Activated T-cell treated with anti-CD3 and anti-CD28 coated beads for 48 hours (primary cell): Measurements from ENCODE around the gene DDX39B.
"Not testable (repeated sequence)": the region's sequence is repeated elsewhere in the genome, so short reads cannot be mapped to it uniquely, and the experiment has no call there.

Experiments used
- DNase-seq: peaks from one replicate; pipeline ENCODE4 v3.0.0-alpha.2; 2020; ENCODE audit warnings: low read depth

DDX39B gene

DNA sequence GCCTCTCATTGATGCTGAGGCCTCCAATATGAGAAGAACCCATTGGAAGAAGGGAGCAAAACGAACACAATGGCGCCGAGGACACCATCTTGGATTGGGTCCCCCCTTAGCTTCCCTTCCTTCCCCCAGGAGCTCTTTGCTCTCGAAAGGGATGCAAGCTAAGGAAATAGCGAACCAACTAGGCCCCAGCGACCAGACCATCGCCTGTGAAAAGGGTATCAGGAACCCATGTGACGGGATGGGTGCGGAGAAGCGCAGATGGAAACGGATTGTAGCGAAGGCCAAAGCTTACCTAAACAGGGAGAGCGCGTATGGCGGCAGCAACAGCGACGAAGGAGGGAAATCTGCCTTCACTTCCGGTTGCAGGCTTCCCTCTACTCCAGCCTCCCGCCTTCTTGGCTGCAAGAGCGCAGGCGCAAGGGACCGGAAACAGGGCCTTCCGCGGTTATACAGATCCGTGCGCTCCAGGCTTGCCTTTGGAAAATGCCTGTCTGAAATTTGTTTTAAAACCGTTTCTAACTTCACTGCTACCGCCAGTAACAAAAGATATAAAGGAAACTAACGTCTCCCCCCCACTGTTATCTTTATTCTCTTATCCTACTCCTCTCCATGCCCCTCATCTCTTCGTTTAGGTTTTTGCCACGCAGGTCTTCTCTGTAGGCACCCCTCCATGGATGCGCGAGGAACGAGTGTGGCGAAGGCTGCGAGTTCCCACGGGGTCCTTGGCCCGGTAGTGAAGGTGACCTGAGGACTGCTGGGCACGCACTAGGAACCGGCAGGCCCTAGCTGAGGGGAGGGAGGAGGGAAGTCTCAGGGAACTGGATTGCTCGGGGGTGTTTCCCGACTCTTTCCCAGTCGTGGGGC is at the start of gene DDX39B:
Gene DDX39B (minus strand): TSS at position 346 of the 864 bp plus-strand sequence. CDS start 1,471 bp downstream, outside the sequence.
- peak; percentile 89 for DNase-seq

GRCh38 chr6:31590691-31591090 is 48.9 kb upstream of the DDX39B start:
- not testable (repeated sequence) for DNase-seq

GRCh38 chr6:31588871-31589650 is 47.3 kb upstream of the DDX39B start:
- no peak for DNase-seq

DNA sequence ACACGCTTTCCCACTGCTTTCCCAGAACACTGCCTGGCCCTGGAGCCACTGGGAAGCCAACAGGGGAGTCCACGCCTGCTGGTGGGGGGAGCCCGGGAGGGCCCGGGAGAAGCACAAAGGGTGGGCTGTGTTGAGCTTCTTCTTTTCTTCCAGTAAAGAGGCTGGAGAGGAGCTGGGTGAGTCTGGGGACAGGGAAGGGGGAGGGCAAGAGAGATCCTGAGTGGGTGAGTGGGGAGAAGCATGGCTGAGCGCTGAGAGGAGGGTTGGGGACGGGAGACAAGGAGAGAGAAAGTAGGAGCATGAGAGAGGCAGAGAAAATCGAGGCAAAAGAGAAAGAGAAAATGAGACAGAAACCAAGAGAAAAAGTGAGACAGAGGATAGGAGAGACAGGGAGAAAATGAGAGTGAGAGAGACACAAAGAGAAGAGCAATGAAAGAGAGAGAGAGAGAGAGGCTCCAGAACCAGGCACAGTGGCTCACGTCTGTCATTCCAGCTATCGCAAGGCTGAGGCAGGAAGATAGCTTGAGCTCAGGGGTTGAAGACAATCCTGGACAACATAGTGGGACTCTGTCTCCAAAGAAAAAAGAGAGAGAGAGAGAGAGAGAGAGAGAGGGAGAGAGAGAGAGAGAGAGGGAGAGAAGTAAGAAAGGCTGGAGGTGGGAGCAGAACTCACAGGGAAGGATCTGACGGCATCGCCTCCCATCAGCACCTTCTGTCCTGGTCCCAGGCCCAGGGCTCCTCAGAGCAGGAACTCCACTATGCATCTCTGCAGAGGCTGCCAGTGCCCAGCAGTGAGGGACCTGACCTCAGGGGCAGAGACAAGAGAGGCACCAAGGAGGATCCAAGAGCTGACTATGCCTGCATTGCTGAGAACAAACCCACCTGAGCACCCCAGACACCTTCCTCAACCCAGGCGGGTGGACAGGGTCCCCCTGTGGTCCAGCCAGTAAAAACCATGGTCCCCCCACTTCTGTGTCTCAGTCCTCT is 46.3 kb upstream of the DDX39B start:
- DNase-seq: no peak

DNA sequence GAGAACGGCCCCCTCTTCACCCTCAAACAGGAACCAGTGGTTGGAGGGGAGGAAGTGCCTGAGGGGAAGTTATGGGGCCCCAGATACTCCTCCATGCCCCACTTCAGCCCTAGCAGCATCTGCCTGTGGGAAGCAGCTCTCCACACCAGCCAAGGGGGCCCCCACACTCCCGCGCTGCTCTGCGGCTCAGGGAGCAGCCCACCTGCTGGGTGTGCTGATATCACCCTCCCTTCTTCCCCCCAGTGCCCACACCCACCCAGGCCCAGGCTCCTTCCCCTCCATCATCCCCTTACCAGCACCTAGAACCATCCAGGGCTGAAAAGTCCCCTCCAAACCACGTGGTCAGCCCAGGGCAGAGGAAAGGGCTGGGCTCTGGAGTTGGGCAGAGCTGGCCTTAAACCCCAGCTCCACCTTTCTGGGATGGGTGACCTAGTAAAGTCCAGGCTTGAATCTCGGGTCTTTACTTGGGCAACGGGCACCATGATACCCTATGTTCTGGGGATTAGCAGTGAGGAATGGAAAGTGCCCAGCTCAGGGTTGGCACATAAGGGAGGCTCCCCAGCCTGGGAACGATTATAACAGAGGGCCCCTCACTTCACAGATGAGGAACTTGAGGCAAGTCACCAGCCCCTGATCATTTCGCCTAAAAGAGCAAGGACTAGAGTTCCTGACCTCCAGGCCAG is 44.9 kb upstream of the DDX39B start:
- no peak for DNase-seq

DNA sequence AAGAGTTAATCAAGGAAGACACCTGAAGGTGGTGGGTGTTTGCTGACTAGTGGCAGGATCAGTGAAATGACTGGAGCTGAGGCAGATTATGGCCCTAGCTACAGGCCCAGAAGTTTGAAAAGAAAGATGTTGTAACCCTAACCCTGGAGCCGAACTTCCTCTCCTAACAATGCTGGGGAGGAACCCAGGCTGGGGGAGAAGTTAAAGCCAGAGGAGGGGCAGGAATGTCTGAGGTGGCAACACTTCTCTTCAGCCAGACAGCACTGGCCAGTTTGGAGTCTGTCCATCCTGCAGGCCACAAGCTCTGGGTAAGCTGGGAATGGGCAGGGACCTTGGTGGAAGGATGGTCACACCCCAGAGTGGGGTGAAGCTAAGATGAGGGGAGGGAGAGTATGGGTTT is 44.2 kb upstream of the DDX39B start, which contains the start of gene LST1:
Gene LST1 (plus strand): TSS at position 270 of the 400 bp plus-strand sequence. CDS start 1,023 bp downstream, outside the sequence.
- no peak for DNase-seq

- DNase-seq: no peak
Measured at GRCh38 chr6:31585491-31585890, 43.7 kb upstream of the DDX39B start.

GRCh38 chr6:31582230-31582643 is 40.4 kb upstream of the DDX39B start, which contains the start of gene LTB:
Gene LTB, minus strand, starts transcription at chr6:31582424. Its CDS starts 7 bp downstream, at chr6:31582417.
- DNase-seq: no peak

- no peak for DNase-seq
Measured at GRCh38 chr6:31581434-31582229, 39.8 kb upstream of the DDX39B start.

GRCh38 chr6:31580807-31581433 is 39.1 kb upstream of the DDX39B start:
- DNase-seq: peak; percentile 90

DNA sequence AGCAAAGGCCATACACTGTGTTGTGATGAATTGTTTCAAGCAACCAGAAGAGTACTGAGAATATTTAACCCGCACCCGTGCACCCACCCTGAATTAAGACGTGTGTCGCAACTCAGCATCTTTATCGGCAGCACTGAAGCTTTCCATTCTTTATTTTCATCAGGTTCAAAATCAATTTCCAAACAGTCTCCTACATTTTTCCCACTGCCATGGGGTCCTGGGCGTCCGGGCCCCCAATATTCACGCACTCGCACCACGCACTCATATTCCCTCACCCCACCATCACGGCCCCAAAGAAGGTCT is 38.6 kb upstream of the DDX39B start:
- no peak for DNase-seq

- no peak for DNase-seq
Measured at GRCh38 chr6:31579546-31580437, 38.0 kb upstream of the DDX39B start.

DNA sequence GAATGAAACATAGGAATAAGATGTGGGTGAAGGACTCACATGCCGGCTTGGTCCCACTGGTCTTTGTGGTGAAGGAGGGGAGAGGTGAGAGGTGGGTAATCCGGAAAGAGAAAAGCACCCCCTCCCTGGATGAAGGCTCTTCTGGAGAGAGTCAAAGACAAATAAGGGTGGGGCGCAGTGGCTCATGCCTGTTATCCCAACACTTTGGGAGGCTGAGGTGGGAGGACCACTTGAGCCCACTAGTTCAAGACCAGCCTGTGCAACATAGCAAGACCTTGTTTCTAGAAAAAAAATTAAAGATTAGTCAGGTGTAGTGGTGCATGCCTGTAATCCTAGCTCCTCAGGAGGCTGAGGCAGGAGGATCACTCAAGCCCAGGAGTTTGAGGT is 37.3 kb upstream of the DDX39B start:
- DNase-seq: no peak

DNA sequence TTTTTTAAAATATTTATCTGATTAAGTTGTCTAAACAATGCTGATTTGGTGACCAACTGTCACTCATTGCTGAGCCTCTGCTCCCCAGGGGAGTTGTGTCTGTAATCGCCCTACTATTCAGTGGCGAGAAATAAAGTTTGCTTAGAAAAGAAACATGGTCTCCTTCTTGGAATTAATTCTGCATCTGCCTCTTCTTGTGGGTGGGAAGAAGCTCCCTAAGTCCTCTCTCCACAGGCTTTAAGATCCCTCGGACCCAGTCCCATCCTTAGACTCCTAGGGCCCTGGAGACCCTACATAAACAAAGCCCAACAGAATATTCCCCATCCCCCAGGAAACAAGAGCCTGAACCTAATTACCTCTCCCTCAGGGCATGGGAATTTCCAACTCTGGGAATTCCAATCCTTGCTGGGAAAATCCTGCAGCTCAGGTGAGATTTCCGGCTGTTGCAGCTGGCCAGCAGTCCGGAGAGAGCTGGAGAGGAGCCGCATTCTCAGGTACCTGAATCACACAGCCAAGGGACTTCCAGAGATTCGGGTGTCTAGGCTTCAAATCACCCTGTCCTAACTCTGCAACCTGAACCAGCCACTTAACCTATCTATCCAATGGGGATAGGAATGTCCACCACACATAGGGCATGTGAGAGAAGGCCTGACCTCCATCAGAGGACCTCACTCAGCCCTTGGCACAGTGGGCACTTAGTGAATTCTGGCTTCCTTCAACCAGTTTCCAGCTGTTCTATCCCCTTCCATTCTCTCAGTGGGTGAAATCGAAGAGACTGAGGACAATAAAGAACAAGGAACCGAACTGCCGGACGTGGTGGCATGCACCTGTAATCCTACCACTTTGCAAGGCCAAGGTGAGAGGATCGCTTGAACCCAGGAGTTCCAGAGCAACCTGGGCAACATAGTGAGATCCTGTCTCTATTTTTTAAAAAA is 36.6 kb upstream of the DDX39B start:
- no peak for DNase-seq

DNA sequence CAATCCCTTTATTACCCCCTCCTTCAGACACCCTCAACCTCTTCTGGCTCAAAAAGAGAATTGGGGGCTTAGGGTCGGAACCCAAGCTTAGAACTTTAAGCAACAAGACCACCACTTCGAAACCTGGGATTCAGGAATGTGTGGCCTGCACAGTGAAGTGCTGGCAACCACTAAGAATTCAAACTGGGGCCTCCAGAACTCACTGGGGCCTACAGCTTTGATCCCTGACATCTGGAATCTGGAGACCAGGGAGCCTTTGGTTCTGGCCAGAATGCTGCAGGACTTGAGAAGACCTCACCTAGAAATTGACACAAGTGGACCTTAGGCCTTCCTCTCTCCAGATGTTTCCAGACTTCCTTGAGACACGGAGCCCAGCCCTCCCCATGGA is 35.8 kb upstream of the DDX39B start:
- DNase-seq: no peak

GRCh38 chr6:31576897-31577578 is 35.2 kb upstream of the DDX39B start:
- no peak for DNase-seq
